ENCODE results near the gene RPS6KA4. TPM values are rescaled to one million over a fixed set of nuclear protein-coding genes. Genes with fewer than 3 reads are reported as not detected.

Gene RPS6KA4
- total RNA-seq, 2 donors from 2014 or later: 13.0 to 22.7 TPM

DNA sequence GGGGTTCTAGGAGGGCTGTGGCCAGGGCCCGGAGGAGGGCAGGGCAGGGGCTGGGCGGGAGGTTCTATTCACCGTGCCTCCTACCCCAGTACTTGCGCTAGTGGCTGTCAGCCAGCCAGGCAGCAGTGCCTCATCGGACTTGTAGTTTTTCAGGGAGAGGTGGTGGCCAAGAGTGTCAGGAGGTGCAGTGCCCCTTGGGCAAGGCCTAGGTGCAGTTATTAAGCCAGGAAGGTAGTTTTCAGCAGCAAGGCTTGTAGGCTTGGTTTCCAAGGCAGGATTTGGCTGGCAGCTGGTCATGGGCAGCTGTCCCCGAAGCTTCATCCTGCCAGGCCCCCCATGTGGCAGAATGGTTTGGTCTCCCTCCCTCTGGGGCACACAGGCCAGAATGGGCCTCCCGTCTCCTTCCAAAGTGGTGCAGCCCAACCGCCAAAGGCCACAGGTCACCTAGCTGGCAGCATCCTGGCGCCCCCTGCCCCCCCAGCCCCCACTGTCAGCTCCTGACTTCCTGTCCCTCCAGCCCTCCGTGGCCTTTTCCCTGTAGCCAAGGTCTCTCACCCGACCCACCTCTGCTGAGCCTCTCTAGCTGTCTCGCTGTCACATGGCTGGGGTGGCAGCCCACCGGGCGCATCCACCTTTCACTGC, 10.5 kb upstream of the RPS6KA4 start:
- 78 to 88% methylated on average over 10 to 14 of the region's 14 CpGs for WGBS, 2 donors
- intact Hi-C loops (cut with DNase I): no loop called here
- no peaks in the 10 kb centered on the region for H3K9me3 ChIP-seq
- H3K27ac ChIP-seq: no peak overlapping the region
- no peak for DNase-seq
- ATAC-seq: no peak
- TF ChIP-seq POLR2A (IDR thresholded peaks at IDR 0.05) (no peak), CTCF (IDR thresholded peaks at IDR 0.05) (no peak)
- no peaks in the 10 kb centered on the region for H3K4me1 ChIP-seq
- no peaks in the 10 kb centered on the region for H3K27me3 ChIP-seq
- H3K4me3 ChIP-seq: no peak overlapping the region
- no peaks in the 10 kb centered on the region for H3K36me3 ChIP-seq (replicated peaks in 1 of 2; ENCODE audit: insufficient read depth in 1 of 2, low read depth in 2 of 2)

GRCh38 chr11:64349025-64349387, 10.0 kb upstream of the RPS6KA4 start:
- WGBS, 2 donors: 90% methylated on average over 6 to 7 of the region's 7 CpGs
- ATAC-seq (no peak), DNase-seq (no peak)
- Histone ChIP-seq H3K4me1 (no peaks in the 10 kb centered on the region), H3K36me3 (replicated peaks in 1 of 2; ENCODE audit: insufficient read depth in 1 of 2, low read depth in 2 of 2) (no peaks in the 10 kb centered on the region), H3K4me3 (no peak overlapping the region), H3K27me3 (no peaks in the 10 kb centered on the region), H3K27ac (no peak overlapping the region), H3K9me3 (no peaks in the 10 kb centered on the region)
- no peak for TF ChIP-seq POLR2A (IDR thresholded peaks at IDR 0.05)
- intact Hi-C loops (cut with DNase I): no loop called here

DNA sequence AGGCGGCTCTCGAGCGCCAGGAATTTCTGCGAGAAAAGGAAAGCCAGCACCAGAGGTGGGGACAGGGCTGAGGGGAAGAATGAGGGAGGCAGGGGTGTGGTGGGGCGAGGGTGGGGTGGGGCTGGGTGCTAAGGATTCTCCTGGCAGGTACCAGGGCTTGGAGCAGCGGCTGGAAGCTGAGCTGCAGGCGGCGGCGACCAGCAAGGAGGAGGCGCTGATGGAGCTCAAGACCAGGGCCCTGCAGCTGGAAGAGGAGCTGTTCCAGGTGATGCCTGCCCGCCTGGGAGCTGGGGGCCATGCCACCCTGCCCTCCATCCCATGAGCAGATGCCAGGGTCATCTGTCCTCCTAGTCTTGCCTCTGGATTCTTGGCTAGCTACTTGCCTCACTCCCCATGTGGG, 9.6 kb upstream of the RPS6KA4 start:
- no peak for DNase-seq

GRCh38 chr11:64351136-64351631, 7.8 kb upstream of the RPS6KA4 start:
- WGBS, 2 donors: 79 to 89% methylated on average over 5 to 11 of the region's 18 CpGs
- H3K9me3 ChIP-seq: no peaks in the 10 kb centered on the region
- ATAC-seq: no peak
- no peak overlapping the region for H3K27ac ChIP-seq
- TF ChIP-seq POLR2A (IDR thresholded peaks at IDR 0.05) (no peak), CTCF (IDR thresholded peaks at IDR 0.05) (no peak)
- no peaks in the 10 kb centered on the region for H3K27me3 ChIP-seq
- H3K4me1 ChIP-seq: peaks cover 14% of the 10 kb centered on the region
- no peak for DNase-seq
- H3K36me3 ChIP-seq (replicated peaks in 1 of 2; ENCODE audit: insufficient read depth in 1 of 2, low read depth in 2 of 2): no peaks in the 10 kb centered on the region
- no peak overlapping the region for H3K4me3 ChIP-seq
- intact Hi-C loops (cut with DNase I): no loop called here

More for the DNA sequence above, 9.6 kb upstream of the RPS6KA4 start:
- TF ChIP-seq CTCF (IDR thresholded peaks at IDR 0.05): no peak
- TF ChIP-seq POLR2A (IDR thresholded peaks at IDR 0.05): no peak
- H3K27me3 ChIP-seq: no peaks in the 10 kb centered on the region
- no peaks in the 10 kb centered on the region for H3K4me1 ChIP-seq
- WGBS, 2 donors: 80 to 94% methylated on average over 10 to 11 of the region's 11 CpGs
- H3K27ac ChIP-seq: no peak overlapping the region
- no peaks in the 10 kb centered on the region for H3K9me3 ChIP-seq
- no peak for ATAC-seq
- intact Hi-C loops (cut with DNase I): no loop called here
- no peak overlapping the region for H3K4me3 ChIP-seq
- no peaks in the 10 kb centered on the region for H3K36me3 ChIP-seq (replicated peaks in 1 of 2; ENCODE audit: insufficient read depth in 1 of 2, low read depth in 2 of 2)

DNA sequence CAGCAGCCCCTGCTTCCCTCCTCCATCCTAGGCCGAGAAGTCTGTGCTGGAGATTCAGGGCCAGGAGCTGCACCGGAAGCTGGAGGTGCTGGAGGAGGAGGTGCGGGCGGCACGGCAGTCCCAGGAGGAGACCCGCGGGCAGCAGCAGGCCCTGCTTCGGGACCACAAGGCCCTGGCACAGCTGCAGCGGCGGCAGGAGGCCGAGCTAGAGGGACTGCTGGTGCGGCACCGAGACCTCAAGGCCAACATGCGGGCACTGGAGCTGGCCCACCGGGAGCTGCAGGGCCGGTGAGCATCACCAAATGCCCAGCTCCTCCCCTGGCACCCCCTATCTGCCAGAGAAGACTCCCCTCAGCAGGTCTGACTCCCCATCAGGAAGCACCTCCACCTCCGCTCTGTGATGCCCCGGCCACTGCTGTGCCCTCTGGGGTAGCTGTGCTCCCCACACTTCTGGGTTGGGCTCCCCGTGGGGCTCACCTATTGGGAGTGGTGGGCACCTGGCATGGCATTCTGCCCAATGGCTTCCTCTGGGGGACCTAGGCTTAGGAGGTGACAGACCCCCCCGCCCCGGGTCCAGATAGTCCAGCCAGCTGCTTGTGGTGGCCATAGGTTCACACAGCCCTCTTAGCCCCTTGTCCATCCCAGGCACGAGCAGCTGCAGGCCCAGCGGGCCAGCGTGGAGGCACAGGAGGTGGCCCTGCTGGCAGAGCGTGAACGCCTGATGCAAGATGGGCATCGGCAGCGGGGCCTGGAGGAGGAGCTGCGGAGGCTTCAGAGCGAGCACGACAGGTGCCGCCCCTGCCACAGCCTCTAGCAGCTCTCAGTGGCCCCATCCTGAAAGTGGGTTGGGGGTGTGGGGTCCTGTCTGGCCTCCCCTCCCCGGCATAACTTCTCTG, 6.6 kb upstream of the RPS6KA4 start:
- no peak for DNase-seq
- no peak for TF ChIP-seq CTCF (IDR thresholded peaks at IDR 0.05)
- Histone ChIP-seq H3K36me3 (replicated peaks in 1 of 2; ENCODE audit: insufficient read depth in 1 of 2, low read depth in 2 of 2) (no peaks in the 10 kb centered on the region), H3K27ac (no peak overlapping the region), H3K27me3 (no peaks in the 10 kb centered on the region), H3K4me1 (peaks cover 24% of the 10 kb centered on the region), H3K9me3 (no peaks in the 10 kb centered on the region), H3K4me3 (no peak overlapping the region)
- ATAC-seq: no peak
- WGBS, 2 donors: 86 to 94% methylated on average over 7 to 27 of the region's 33 CpGs
- intact Hi-C loops (cut with DNase I): no loop called here

Measured in body of pancreas (tissue), 4 donors.